ENCODE measurements around the gene CCT8L2.
"Not testable (repeated sequence)": the region's sequence is repeated elsewhere in the genome, so short reads cannot be mapped to it uniquely, and the experiment has no call there.

CCT8L2 gene

GRCh38 chr22:16592231-16592630 is 379 bp downstream of the CCT8L2 start:
- not testable (repeated sequence) for DNase-seq

GRCh38 chr22:16591136-16591535 is 1.5 kb downstream of the CCT8L2 start:
- not testable (repeated sequence) for DNase-seq

GRCh38 chr22:16586991-16587390 is 5.6 kb downstream of the CCT8L2 start:
- no peak for DNase-seq

GRCh38 chr22:16586170-16586569 is 6.4 kb downstream of the CCT8L2 start:
- DNase-seq = no peak

- DNase-seq = not testable (repeated sequence)
Observed at GRCh38 chr22:16580872-16581271, 11.7 kb downstream of the CCT8L2 start.

- not testable (repeated sequence) for DNase-seq
Observed at GRCh38 chr22:16569240-16569834, 23.3 kb downstream of the CCT8L2 start.

GRCh38 chr22:16568425-16568758 is 24.2 kb downstream of the CCT8L2 start:
- DNase-seq = no peak

- DNase-seq = not testable (repeated sequence)
Observed at GRCh38 chr22:16567617-16568424, 24.8 kb downstream of the CCT8L2 start.

- DNase-seq = not testable (repeated sequence)
Observed at GRCh38 chr22:16566421-16567151, 26.0 kb downstream of the CCT8L2 start.

GRCh38 chr22:16565585-16566420 is 26.8 kb downstream of the CCT8L2 start:
- not testable (repeated sequence) for DNase-seq

GRCh38 chr22:16564837-16565584 is 27.6 kb downstream of the CCT8L2 start:
- not testable (repeated sequence) for DNase-seq

GRCh38 chr22:16563555-16564520 is 28.8 kb downstream of the CCT8L2 start:
- DNase-seq = no peak

GRCh38 chr22:16562711-16563554 is 29.7 kb downstream of the CCT8L2 start:
- no peak for DNase-seq

GRCh38 chr22:16561093-16561658 is 31.4 kb downstream of the CCT8L2 start:
- DNase-seq = not testable (repeated sequence)

GRCh38 chr22:16560651-16561050 is 32.0 kb downstream of the CCT8L2 start:
- not testable (repeated sequence) for DNase-seq

- DNase-seq = not testable (repeated sequence)
Observed at GRCh38 chr22:16559996-16560395, 32.6 kb downstream of the CCT8L2 start.

GRCh38 chr22:16559056-16559955 is 33.3 kb downstream of the CCT8L2 start:
- DNase-seq = no peak

GRCh38 chr22:16558376-16558945 is 34.1 kb downstream of the CCT8L2 start:
- DNase-seq = not testable (repeated sequence)

All from COR-L47 (cell line).